Neural cell (in vitro differentiated cells): ENCODE results near the gene SERTAD2. TPM values are rescaled to one million over a fixed set of nuclear protein-coding genes. Genes with fewer than 3 reads are reported as not detected.

Experiments
- H2AFZ ChIP-seq: fragments of 200-600, 300-800 bp; sonication (generic), shearing (Covaris generic); 2 replicates; pipeline ENCODE4 v1.6.0; 2014; ENCODE audit warnings: low read depth, mild to moderate bottlenecking, antibody characterized with exemption, low read length, moderate library complexity
- H3F3A ChIP-seq: fragments of 200-600 bp; shearing (Covaris generic); 2 replicates; pipeline ENCODE4 v1.6.1; 2016; ENCODE audit warnings: mild to moderate bottlenecking, moderate library complexity, mixed read lengths, antibody characterized with exemption, low read length; ENCODE audit not compliant: insufficient read depth, poor library complexity, severe bottlenecking
- H3K27ac ChIP-seq: fragments of 200-600, 300-800 bp; sonication (generic), shearing (Covaris generic); 2 replicates; pipeline ENCODE4 v1.5.1; 2014; ENCODE audit warnings: mild to moderate bottlenecking, low read length, moderate library complexity
- H3K27me3 ChIP-seq: fragments of 300-800, 200-600 bp; sonication (generic), shearing (Covaris generic); 2 replicates; pipeline ENCODE4 v1.6.0; 2014; ENCODE audit warnings: mild to moderate bottlenecking, low read depth, low read length, moderate library complexity; ENCODE audit not compliant: insufficient read depth
- H3K36me3 ChIP-seq: fragments of 300-800, 200-600 bp; sonication (generic), shearing (Covaris generic); 2 replicates; pipeline ENCODE4 v1.5.1; 2014; ENCODE audit warnings: mild to moderate bottlenecking, antibody characterized with exemption, low read length, moderate library complexity; ENCODE audit not compliant: insufficient read depth
- H3K4me2 ChIP-seq: fragments of 300-800, 200-600 bp; sonication (generic), shearing (Covaris generic); 2 replicates; pipeline ENCODE4 v1.6.0; 2014; ENCODE audit warnings: mild to moderate bottlenecking, low read length
- H3K4me3 ChIP-seq: fragments of 300-800, 200-600 bp; sonication (generic), shearing (Covaris generic); 2 replicates; pipeline ENCODE4 v1.5.1; 2014; ENCODE audit warnings: mild to moderate bottlenecking, low read length, moderate library complexity
- H3K79me2 ChIP-seq: fragments of 200-600 bp; shearing (Covaris generic); replicated peaks from 2 replicates; pipeline ENCODE4 v1.6.0; 2014; ENCODE audit warnings: mild to moderate bottlenecking, low read length, moderate library complexity; ENCODE audit not compliant: insufficient read depth
- H3K9ac ChIP-seq: fragments of 300-800, 200-600 bp; sonication (generic), shearing (Covaris generic); 2 replicates; pipeline ENCODE4 v1.6.1; 2016; ENCODE audit warnings: mild to moderate bottlenecking, low read length, mixed read lengths
- H3K9me2 ChIP-seq: fragments of 200-600 bp; shearing (Covaris generic); 2 replicates; pipeline ENCODE4 v1.6.1; 2016; ENCODE audit warnings: mild to moderate bottlenecking, low read length, mixed read lengths; ENCODE audit not compliant: insufficient read depth
- H3K9me3 ChIP-seq: fragments of 200-600, 300-800 bp; sonication (generic), shearing (Covaris generic); 2 replicates; pipeline ENCODE4 v1.6.1; 2016; ENCODE audit warnings: mild to moderate bottlenecking, mixed run types, low read length, moderate library complexity, mixed read lengths
- H4K20me1 ChIP-seq: fragments of 200-600 bp; shearing (Covaris generic); 2 replicates; pipeline ENCODE4 v1.6.1; 2016; ENCODE audit warnings: mild to moderate bottlenecking, mixed run types; ENCODE audit not compliant: insufficient read depth
- CTCF ChIP-seq: fragments of 450-650 bp; IDR thresholded peaks from 2 replicates; pipeline ENCODE4 v1.5.1; 2014; ENCODE audit warnings: antibody characterized with exemption, mild to moderate bottlenecking, moderate library complexity; ENCODE audit not compliant: poor library complexity, severe bottlenecking
- EP300 ChIP-seq: fragments of 450-650 bp; conservative IDR thresholded peaks from 2 replicates; pipeline ENCODE4 v1.6.1; 2014; ENCODE audit warnings: antibody characterized with exemption, mild to moderate bottlenecking, moderate library complexity; ENCODE audit not compliant: poor library complexity, severe bottlenecking
- EZH2 ChIP-seq: fragments of 200-600, 300-800 bp; shearing (Covaris generic), sonication (generic); IDR thresholded peaks from 2 replicates; pipeline ENCODE4 v1.6.1; 2014; ENCODE audit warnings: antibody characterized with exemption, low read length, borderline replicate concordance, mild to moderate bottlenecking; ENCODE audit not compliant: insufficient read depth, poor library complexity, severe bottlenecking
- MXI1 ChIP-seq: fragments of 450-650 bp; conservative IDR thresholded peaks from 2 replicates; pipeline ENCODE4 v1.6.1; 2014; ENCODE audit warnings: antibody characterized with exemption, mild to moderate bottlenecking; ENCODE audit not compliant: poor library complexity, severe bottlenecking
- POLR2AphosphoS5 ChIP-seq: IDR thresholded peaks from 2 replicates; pipeline ENCODE4 v1.6.1; 2012
- RAD21 ChIP-seq: fragments of 450-650 bp; conservative IDR thresholded peaks from 2 replicates; pipeline ENCODE4 v1.6.1; 2014; ENCODE audit warnings: antibody characterized with exemption, mild to moderate bottlenecking, moderate library complexity
- REST ChIP-seq: IDR thresholded peaks from 2 replicates; pipeline ENCODE4 v1.6.1; 2012; ENCODE audit warnings: borderline replicate concordance
- SMC3 ChIP-seq: fragments of 450-650 bp; conservative IDR thresholded peaks from 2 replicates; pipeline ENCODE4 v1.6.1; 2014; ENCODE audit warnings: antibody characterized with exemption, mild to moderate bottlenecking, moderate library complexity; ENCODE audit not compliant: poor library complexity
- TAF1 ChIP-seq: IDR thresholded peaks from 2 replicates; pipeline ENCODE4 v1.6.1; 2012; ENCODE audit warnings: low read depth
- polyA plus RNA-seq: library from polyadenylated mRNA; depleted of rRNA; stranded (reverse); fragments of >200 nt; gene quantifications from 2 replicates; pipeline ENCODE4 v1.2.3, GENCODE V29; 2014

The SERTAD2 gene
- polyA plus RNA-seq, 1 donor from 2014 or later: 4.7 TPM

- Histone ChIP-seq H4K20me1 (no peaks in the 10 kb centered on the region), H3K4me2 (no peak overlapping the region)
These were observed 31.7 kb upstream of the SERTAD2 start for GRCh38 chr2:64685430-64685829.

GRCh38 chr2:64683771-64684510 is 30.2 kb upstream of the SERTAD2 start:
- no peak for TF ChIP-seq RAD21
- Histone ChIP-seq H3K4me2 (no peak overlapping the region), H3K9me3 (no peaks in the 10 kb centered on the region), H3K27me3 (no peaks in the 10 kb centered on the region), H3K4me3 (no peak overlapping the region), H3K36me3 (no peaks in the 10 kb centered on the region), H3K79me2 (no peaks in the 10 kb centered on the region), H3K9ac (no peak overlapping the region), H2AFZ (no peak overlapping the region), H4K20me1 (no peaks in the 10 kb centered on the region), H3K9me2 (no peaks in the 10 kb centered on the region), H3K27ac (no peak overlapping the region), H3F3A (no peaks in the 10 kb centered on the region)

More at GRCh38 chr2:64685430-64685829, 31.7 kb upstream of the SERTAD2 start:
- no peak for TF ChIP-seq SMC3
- no peak for TF ChIP-seq EP300
- TF ChIP-seq MXI1: no peak
- no peak for TF ChIP-seq REST
- no peak for TF ChIP-seq EZH2
- no peak for TF ChIP-seq CTCF
- TF ChIP-seq TAF1: no peak
- TF ChIP-seq RAD21: no peak
- no peak for TF ChIP-seq POLR2AphosphoS5
- H3K9me3 ChIP-seq: no peaks in the 10 kb centered on the region
- H3F3A ChIP-seq: no peaks in the 10 kb centered on the region
- H3K9ac ChIP-seq: no peak overlapping the region
- no peaks in the 10 kb centered on the region for H3K79me2 ChIP-seq
- no peak overlapping the region for H3K4me3 ChIP-seq
- no peak overlapping the region for H2AFZ ChIP-seq
- no peaks in the 10 kb centered on the region for H3K27me3 ChIP-seq
- no peaks in the 10 kb centered on the region for H3K36me3 ChIP-seq
- H3K9me2 ChIP-seq: no peaks in the 10 kb centered on the region
- H3K27ac ChIP-seq: no peak overlapping the region
